Fibroblast of skin of right biceps (primary cell): ENCODE data around the gene ODAPH.

Experiments
- DNase-seq: peaks from one replicate; pipeline ENCODE4 v3.0.0-alpha.2; 2013

Gene ODAPH

GRCh38 chr4:75545526-75545925 lies 10.3 kb upstream of the ODAPH start:
- DNase-seq: peak; percentile 78

DNA sequence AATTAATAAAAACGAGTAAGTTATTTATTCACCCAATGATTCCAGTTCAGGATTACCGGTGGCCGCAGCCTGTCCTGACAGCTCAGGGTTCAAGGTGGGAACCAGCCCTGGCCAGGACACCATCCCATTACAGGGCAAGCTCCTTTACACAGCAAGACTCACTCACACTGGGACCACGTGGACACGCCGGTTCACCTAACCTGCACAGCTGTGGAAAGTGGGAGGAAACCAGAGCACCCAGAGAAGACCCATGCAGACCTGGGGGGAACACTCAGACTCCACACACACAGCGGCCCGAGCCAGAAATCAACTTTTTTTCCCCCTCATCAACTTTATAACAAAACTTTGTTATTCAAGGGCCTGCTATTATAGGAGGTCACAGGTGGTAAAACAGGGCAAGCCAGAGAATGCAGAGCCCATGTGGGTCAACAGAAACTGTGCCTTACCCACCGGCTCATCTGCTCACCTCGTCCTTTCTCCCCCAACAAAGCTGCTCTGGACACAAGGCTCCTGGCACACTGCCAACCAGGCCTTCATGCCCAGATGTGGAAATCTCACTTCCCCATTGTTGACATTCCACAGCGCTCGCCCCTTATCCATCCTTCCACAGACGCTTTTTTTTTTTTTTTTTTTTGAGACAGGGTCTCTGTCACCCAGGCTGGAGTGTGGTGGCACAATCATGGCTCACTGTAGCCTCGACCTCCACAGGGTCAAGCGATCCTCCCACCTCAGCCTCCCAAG lies 8.0 kb upstream of the ODAPH start:
- DNase-seq: peak; percentile 47

- no peak for DNase-seq
Observed at GRCh38 chr4:75549019-75549418, 6.8 kb upstream of the ODAPH start.

GRCh38 chr4:75552452-75552851 lies 3.4 kb upstream of the ODAPH start:
- DNase-seq: no peak

DNA sequence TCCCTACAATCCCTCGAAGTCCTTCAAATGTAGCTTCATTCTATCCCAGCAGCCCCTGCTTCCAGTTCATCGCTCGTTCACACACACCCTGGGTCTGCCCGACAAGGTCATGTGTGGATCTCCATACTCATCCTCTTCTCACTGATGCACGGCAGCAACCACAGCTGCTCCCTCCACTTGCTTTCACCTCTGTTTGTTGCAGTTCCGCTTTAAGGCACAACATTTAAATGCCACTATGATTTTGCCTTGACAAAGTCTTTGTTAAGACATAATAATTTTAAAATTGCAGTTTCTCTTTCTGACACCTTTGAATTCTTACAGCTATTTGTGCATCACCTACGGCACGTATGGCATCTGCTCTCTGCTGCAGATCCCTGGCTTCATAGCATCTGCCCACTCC lies 1.8 kb downstream of the ODAPH start:
- DNase-seq: no peak

DNA sequence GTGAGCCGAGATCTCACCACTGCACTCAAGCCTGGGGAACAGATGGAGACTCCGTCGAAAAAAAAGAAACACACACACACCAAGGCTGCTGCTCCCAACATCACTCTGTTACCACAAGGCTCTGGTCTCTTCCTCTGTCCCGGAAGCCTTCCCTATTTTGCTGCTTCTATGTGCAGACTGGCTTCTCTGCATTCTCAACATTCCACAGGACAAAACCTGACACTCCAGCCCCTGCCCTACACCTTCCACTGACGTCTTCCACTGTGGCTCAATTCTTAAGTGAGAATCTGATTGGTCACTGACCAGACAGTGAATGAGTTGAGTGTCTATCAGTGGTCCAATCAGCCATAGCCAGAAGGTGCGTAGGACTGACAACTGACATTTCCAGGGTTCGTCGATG lies 5.9 kb downstream of the ODAPH start:
- peak; percentile 29 for DNase-seq

- DNase-seq: no peak
Observed at GRCh38 chr4:75564023-75564422, 8.2 kb downstream of the ODAPH start.

GRCh38 chr4:75565481-75565880 lies 9.6 kb downstream of the ODAPH start:
- no peak for DNase-seq

DNA sequence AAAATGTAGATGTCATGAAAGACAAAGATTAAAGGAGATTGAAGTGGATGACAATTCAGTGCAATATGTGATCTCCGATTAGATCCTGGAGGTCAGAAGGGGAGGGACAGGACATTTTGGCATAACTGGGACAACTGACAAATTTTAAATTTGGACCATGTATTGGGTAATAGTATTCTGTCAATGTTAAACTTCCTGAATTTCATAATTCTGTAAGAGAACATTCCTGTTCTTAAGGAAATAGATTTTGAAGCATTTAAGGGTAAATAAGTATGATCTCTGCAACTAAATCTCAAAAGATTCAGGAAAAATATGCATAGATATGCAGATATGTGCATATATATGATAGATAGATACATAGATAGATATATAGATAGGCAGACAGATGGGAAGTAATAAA lies 11.0 kb downstream of the ODAPH start:
- no peak for DNase-seq

DNA sequence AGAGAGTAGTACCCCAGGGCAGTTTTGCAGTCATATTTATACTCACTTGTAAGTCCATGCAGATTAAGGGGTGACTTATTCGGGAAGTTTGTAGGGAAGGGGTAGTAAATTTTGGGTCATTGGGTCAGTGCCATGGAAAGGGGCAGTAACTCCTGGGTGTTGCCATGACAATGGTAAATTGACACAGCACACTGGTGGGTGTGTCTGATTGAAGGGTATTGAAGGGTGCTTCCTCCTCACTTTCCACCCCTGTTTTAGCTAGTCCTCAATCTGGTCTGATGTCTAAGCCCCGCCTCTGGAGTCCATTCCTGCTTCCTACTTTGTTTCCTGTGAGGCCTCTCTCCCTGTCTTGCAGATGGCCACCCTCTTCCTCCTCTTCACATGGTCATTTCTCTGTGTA lies 11.9 kb downstream of the ODAPH start:
- DNase-seq: no peak

DNA sequence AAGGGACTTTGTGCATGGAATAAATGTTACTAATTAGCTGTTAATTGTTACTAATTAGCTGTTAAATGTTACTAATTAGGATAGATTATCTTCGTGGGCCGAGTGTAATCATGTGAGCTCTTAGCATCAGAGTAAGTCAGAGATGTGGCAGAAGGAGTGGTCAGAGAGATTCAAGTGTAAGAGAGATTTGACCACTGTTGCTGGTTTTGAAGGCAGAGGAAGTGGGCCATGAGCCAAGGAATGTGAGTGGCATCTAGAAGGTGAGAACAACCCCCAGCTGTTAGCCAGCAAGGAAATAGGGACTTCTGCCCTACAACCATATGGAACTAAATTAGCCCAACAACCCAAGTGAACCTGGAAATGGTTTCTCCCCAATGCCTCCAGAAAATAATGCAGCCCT lies 28.2 kb downstream of the ODAPH start:
- peak; percentile 2 for DNase-seq

DNA sequence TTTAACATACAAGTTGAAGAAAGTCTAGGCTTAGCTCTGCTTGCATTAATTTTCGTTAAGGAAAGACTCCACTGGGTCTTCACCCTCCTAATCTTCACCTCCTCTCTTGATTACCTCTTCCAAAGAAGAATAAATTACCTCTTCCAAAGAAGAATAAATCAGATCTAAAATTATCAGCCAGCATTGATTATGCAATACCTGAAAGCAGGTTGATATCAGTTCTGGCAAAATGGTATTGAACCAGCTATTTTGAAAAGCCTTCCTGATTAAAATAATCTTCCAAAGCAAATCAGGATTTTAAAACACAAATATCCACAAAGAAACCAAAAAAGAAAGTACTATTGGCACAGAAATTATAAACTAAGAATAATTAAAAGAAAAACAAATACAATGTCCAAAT lies 37.5 kb downstream of the ODAPH start:
- no peak for DNase-seq

DNA sequence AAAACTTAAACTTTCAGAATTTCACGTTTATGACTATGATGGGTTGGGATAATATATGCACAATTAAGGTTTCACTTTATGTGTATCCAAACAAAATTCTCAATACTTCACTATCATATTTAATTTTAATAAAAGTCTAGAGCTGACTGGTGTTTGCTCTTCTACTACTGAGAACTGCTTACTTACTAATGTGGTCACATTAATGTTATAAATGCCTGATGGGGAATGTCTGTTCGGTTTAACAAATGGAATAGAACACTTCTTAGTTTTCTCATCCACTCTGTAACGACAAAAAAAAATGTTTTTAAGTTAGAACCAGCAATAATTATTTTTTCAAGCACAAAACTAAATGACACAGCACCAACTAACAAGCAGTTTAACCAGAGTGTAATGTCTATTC lies 40.2 kb downstream of the ODAPH start:
- no peak for DNase-seq

- peak; percentile 54 for DNase-seq
Observed at GRCh38 chr4:75598390-75598789, 42.5 kb downstream of the ODAPH start.

DNA sequence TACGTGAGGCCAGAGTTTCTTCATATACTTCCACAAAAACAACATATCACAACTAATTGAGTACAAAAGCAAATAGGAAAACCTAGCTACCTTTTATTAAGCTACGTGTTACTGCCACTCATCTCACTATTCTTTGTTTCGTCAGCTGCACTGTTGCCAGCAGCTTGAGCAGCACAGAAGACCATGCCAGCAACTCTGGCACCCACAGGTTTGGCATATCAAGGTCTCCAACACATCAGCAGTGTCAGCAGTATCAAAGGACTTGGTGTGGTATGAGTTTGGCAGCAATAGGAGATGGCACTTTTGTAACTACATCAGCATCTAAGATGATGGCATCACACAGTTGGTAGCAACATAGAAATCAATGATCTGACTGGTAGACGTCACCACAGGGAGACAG lies 43.8 kb downstream of the ODAPH start:
- no peak for DNase-seq

- DNase-seq: no peak
Observed at GRCh38 chr4:75605928-75606327, 50.1 kb downstream of the ODAPH start.

DNA sequence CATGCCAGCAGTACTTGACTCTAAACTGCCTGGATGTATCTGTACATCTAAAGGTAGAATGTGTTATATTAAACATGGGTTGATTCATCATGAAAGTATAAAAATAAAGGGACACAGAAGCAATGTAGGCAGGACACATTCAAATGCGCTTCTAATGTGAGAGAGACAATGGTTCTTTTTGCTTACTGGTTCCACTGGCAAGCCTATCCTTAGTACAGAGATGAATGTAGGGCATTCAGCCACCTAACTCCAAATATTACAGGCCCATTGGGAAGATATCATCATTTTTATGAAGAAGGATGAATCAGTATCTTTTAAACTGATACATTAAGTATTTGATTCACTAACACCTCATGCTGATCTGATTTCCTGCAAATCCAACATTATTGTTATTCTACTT lies 56.4 kb downstream of the ODAPH start:
- DNase-seq: no peak
